Trophoblast cell (in vitro differentiated cells and primary cell): Measurements from ENCODE around the gene BACH2.
A peak's percentile ranks its signal among the peaks of the same experiment; 100 is the strongest.

Experiments used
- DNase-seq, 2 donors: peaks; one replicate each; pipeline ENCODE4 v3.0.0-alpha.2; 2016
- H2AFZ ChIP-seq: 2 replicates; pipeline ENCODE4 v1.6.1; 2013; ENCODE audit warnings: low read length, moderate library complexity, mild to moderate bottlenecking; ENCODE audit not compliant: insufficient read depth, poor library complexity
- H2AK5ac ChIP-seq: 2 replicates; pipeline ENCODE4 v1.6.1; 2013; ENCODE audit warnings: mild to moderate bottlenecking, low read length
- H2BK120ac ChIP-seq: 2 replicates; pipeline ENCODE4 v1.6.1; 2013; ENCODE audit warnings: low read length, mild to moderate bottlenecking, moderate library complexity; ENCODE audit not compliant: insufficient read depth, poor library complexity
- H2BK12ac ChIP-seq: 2 replicates; pipeline ENCODE4 v1.6.1; 2013; ENCODE audit warnings: mild to moderate bottlenecking, low read length, moderate library complexity
- H2BK5ac ChIP-seq: 2 replicates; pipeline ENCODE4 v1.6.1; 2013; ENCODE audit warnings: low read length, low read depth, moderate library complexity, mild to moderate bottlenecking; ENCODE audit not compliant: poor library complexity
- H3K14ac ChIP-seq: 2 replicates; pipeline ENCODE4 v1.6.1; 2013; ENCODE audit warnings: mild to moderate bottlenecking, low read length
- H3K18ac ChIP-seq: 2 replicates; pipeline ENCODE4 v1.6.1; 2013; ENCODE audit warnings: mild to moderate bottlenecking, low read length
- H3K23ac ChIP-seq: 2 replicates; pipeline ENCODE4 v1.6.1; 2013; ENCODE audit warnings: low read length
- H3K27ac ChIP-seq: 2 replicates; pipeline ENCODE4 v1.5.1; 2013; ENCODE audit warnings: low read depth, mild to moderate bottlenecking, inconsistent platforms, low read length, moderate library complexity
- H3K27me3 ChIP-seq: 2 replicates; pipeline ENCODE4 v1.6.1; 2013; ENCODE audit warnings: inconsistent platforms, mild to moderate bottlenecking, low read length, moderate library complexity; ENCODE audit not compliant: insufficient read depth
- H3K36me3 ChIP-seq, 2 experiments: 1 replicate in 1 of 2; 2 replicates in 1 of 2; pipeline ENCODE4 v1.6.1; 2013; ENCODE audit warnings: low read length in 2 of 2, mild to moderate bottlenecking in 2 of 2, moderate library complexity in 1 of 2; ENCODE audit not compliant: insufficient read depth in 2 of 2, control insufficient read depth in 1 of 2
- H3K4ac ChIP-seq: 2 replicates; pipeline ENCODE4 v1.6.1; 2013; ENCODE audit warnings: low read depth, mild to moderate bottlenecking, low read length, moderate library complexity
- H3K4me1 ChIP-seq, 2 experiments: 1 replicate in 1 of 2; 2 replicates in 1 of 2; pipeline ENCODE4 v1.6.1; 2013; ENCODE audit warnings: low read length in 2 of 2, mild to moderate bottlenecking in 2 of 2, moderate library complexity in 1 of 2; ENCODE audit not compliant: insufficient read depth in 2 of 2, control insufficient read depth in 1 of 2
- H3K4me2 ChIP-seq: 2 replicates; pipeline ENCODE4 v1.6.1; 2013; ENCODE audit warnings: inconsistent platforms, mild to moderate bottlenecking, low read length, moderate library complexity
- H3K4me3 ChIP-seq: 2 replicates; pipeline ENCODE4 v1.5.1; 2013; ENCODE audit warnings: mild to moderate bottlenecking, low read depth, low read length, inconsistent platforms
- H3K79me1 ChIP-seq: one replicate; pipeline ENCODE4 v1.6.1; 2013; ENCODE audit warnings: low read length
- H3K79me2 ChIP-seq: 2 replicates; pipeline ENCODE4 v1.6.1; 2013; ENCODE audit warnings: low read length, mild to moderate bottlenecking; ENCODE audit not compliant: control insufficient read depth, insufficient read depth, poor library complexity
- H3K9ac ChIP-seq: 2 replicates; pipeline ENCODE4 v1.6.1; 2013; ENCODE audit warnings: mild to moderate bottlenecking, low read length
- H3K9me3 ChIP-seq: 2 replicates; pipeline ENCODE4 v1.6.1; 2013; ENCODE audit warnings: low read depth, mild to moderate bottlenecking, control low read depth, inconsistent platforms, low read length; ENCODE audit not compliant: insufficient read depth
- H4K12ac ChIP-seq: 2 replicates; pipeline ENCODE4 v1.6.1; 2013; ENCODE audit warnings: low read depth, mild to moderate bottlenecking, low read length, moderate library complexity
- H4K8ac ChIP-seq: 2 replicates; pipeline ENCODE4 v1.6.1; 2013; ENCODE audit warnings: low read depth, mild to moderate bottlenecking, low read length, moderate library complexity
- H4K91ac ChIP-seq: one replicate; pipeline ENCODE4 v1.6.1; 2013; ENCODE audit warnings: low read depth, mild to moderate bottlenecking, low read length, moderate library complexity
- WGBS: extraction: QIAGEN DNeasy Blood & Tissue Kit; methylation state at CpG from one replicate; pipeline ENCODE4 v1.1.7; 2013; ENCODE audit warnings: missing lambda C conversion rate; ENCODE audit not compliant: insufficient read length, insufficient coverage; ENCODE audit errors: extremely low coverage; 5-methylcytosine and 5-hydroxymethylcytosine counted together

Gene BACH2

GRCh38 chr6:90264561-90264960 is 32.1 kb downstream of the BACH2 start:
- Histone ChIP-seq H3K27ac (no peak overlapping the region), H3K9me3 (no peaks in the 10 kb centered on the region)

GRCh38 chr6:90263633-90264032 is 33.0 kb downstream of the BACH2 start:
- Histone ChIP-seq H3K4me3 (no peak overlapping the region), H2BK12ac (no peak overlapping the region), H3K4me1 (no peaks in the 10 kb centered on the region), H3K4ac (no peak overlapping the region), H3K79me1 (no peaks in the 10 kb centered on the region), H3K36me3 (no peaks in the 10 kb centered on the region), H4K8ac (no peak overlapping the region), H3K27me3 (no peaks in the 10 kb centered on the region), H3K4me2 (no peak overlapping the region), H3K79me2 (no peaks in the 10 kb centered on the region), H4K12ac (no peak overlapping the region), H2BK120ac (no peak overlapping the region), H3K9me3 (no peaks in the 10 kb centered on the region), H3K27ac (no peak overlapping the region), H3K23ac (no peak overlapping the region), H2AFZ (no peak overlapping the region), H2BK5ac (no peak overlapping the region), H3K18ac (no peak overlapping the region), H3K14ac (no peak overlapping the region), H2AK5ac (no peak overlapping the region), H4K91ac (no peak overlapping the region), H3K9ac (no peak overlapping the region)
- DNase-seq, result no peak

More at GRCh38 chr6:90264561-90264960, 32.1 kb downstream of the BACH2 start:
- Histone ChIP-seq H3K14ac (no peak overlapping the region), H4K12ac (no peak overlapping the region), H4K8ac (no peak overlapping the region), H3K23ac (no peak overlapping the region), H2BK120ac (no peak overlapping the region), H3K79me1 (no peaks in the 10 kb centered on the region), H3K18ac (no peak overlapping the region), H3K4me3 (no peak overlapping the region), H3K36me3 (no peaks in the 10 kb centered on the region), H3K79me2 (no peaks in the 10 kb centered on the region), H2BK12ac (peak overlapping the region; percentile 44), H4K91ac (no peak overlapping the region), H3K4ac (no peak overlapping the region), H3K9ac (no peak overlapping the region), H3K4me1 (no peaks in the 10 kb centered on the region), H2AFZ (no peak overlapping the region), H3K4me2 (no peak overlapping the region), H3K27me3 (no peaks in the 10 kb centered on the region), H2BK5ac (no peak overlapping the region), H2AK5ac (no peak overlapping the region)
- no CpG with 5 or more reads among the region's 2 CpGs for WGBS
- DNase-seq, result no peak

- Histone ChIP-seq H3K23ac (no peak overlapping the region), H3K9ac (no peak overlapping the region), H2BK5ac (no peak overlapping the region), H2AFZ (no peak overlapping the region), H3K79me1 (no peaks in the 10 kb centered on the region), H3K4ac (no peak overlapping the region), H3K27ac (no peak overlapping the region), H3K4me3 (no peak overlapping the region), H3K14ac (no peak overlapping the region), H2BK120ac (no peak overlapping the region), H3K9me3 (no peaks in the 10 kb centered on the region), H3K27me3 (no peaks in the 10 kb centered on the region), H2AK5ac (no peak overlapping the region), H3K4me2 (no peak overlapping the region), H4K8ac (no peak overlapping the region), H3K4me1 (no peaks in the 10 kb centered on the region), H4K91ac (no peak overlapping the region), H3K18ac (no peak overlapping the region), H3K79me2 (no peaks in the 10 kb centered on the region), H3K36me3 (no peaks in the 10 kb centered on the region), H4K12ac (no peak overlapping the region), H2BK12ac (no peak overlapping the region)
- DNase-seq, result peak; percentile 23 to 74
- no CpG with 5 or more reads among the region's 2 CpGs for WGBS
Measured at GRCh38 chr6:90261801-90262200, 34.8 kb downstream of the BACH2 start.

GRCh38 chr6:90257486-90257738 is 39.2 kb downstream of the BACH2 start:
- Histone ChIP-seq H3K14ac (no peak overlapping the region), H4K8ac (no peak overlapping the region), H3K27ac (no peak overlapping the region), H3K4me3 (no peak overlapping the region), H3K4ac (no peak overlapping the region), H2BK120ac (no peak overlapping the region), H3K79me1 (no peaks in the 10 kb centered on the region), H2AK5ac (no peak overlapping the region), H4K12ac (no peak overlapping the region), H3K18ac (no peak overlapping the region), H3K4me2 (no peak overlapping the region), H3K4me1 (no peaks in the 10 kb centered on the region), H3K9me3 (no peaks in the 10 kb centered on the region), H3K27me3 (no peaks in the 10 kb centered on the region), H3K79me2 (no peaks in the 10 kb centered on the region), H4K91ac (no peak overlapping the region), H2BK5ac (no peak overlapping the region), H2BK12ac (no peak overlapping the region), H3K36me3 (no peaks in the 10 kb centered on the region), H3K23ac (no peak overlapping the region), H2AFZ (no peak overlapping the region), H3K9ac (no peak overlapping the region)
- no CpG with 5 or more reads among the region's 1 CpG for WGBS
- no peak for DNase-seq
